ENCODE data around the gene THRA. TPM values are rescaled to one million over a fixed set of nuclear protein-coding genes. Genes with fewer than 3 reads are reported as not detected.

The THRA gene
- total and polyA plus RNA-seq, 9 of the 15 experiments (the other 6 are each of a cell fraction or from before 2014, with no cell fraction given), result 0.34 to 23.4 (median 12.7) TPM

GRCh38 chr17:40068917-40069750, 6.4 kb downstream of the THRA start (continued):
- TF ChIP-seq MIER1 (IDR thresholded peaks at IDR 0.05; ENCODE audit: low read depth) (peak; percentile 58), MXI1 (IDR thresholded peaks at IDR 0.05; ENCODE audit: low read depth, low read length) (peak; percentile 68; the same call in 1 of the 2 replicates), RBFOX2 (IDR thresholded peaks at IDR 0.05; ENCODE audit: low read depth, low read length) (peak; percentile 17; the same call in 1 of the 2 replicates), ARID1B (IDR thresholded peaks at IDR 0.05) (peak; percentile 53; the same call in 1 of the 2 replicates), ARHGAP35 (IDR thresholded peaks at IDR 0.05; ENCODE audit: partially characterized antibody) (peak; percentile 43), SMARCE1 (IDR thresholded peaks at IDR 0.05) (peak; percentile 74), SUPT5H (IDR thresholded peaks at IDR 0.05) (0 out of 2 replicates have a peak, but pooled peaks have one; percentile 19), PYGO2 (tag; IDR thresholded peaks at IDR 0.05) (no peak), SNAPC5 (CRISPR knock-in tag; IDR thresholded peaks at IDR 0.05) (no peak), RBM17 (IDR thresholded peaks at IDR 0.05; ENCODE audit: borderline replicate concordance, low read depth, low read length) (no peak), ZNF589 (CRISPR knock-in tag; IDR thresholded peaks at IDR 0.05; ENCODE audit: low read depth) (no peak), GATAD2A (IDR thresholded peaks at IDR 0.05) (peak; percentile 88; the same call in 1 of the 2 replicates), TBP (optimal IDR thresholded peaks at IDR 0.05; ENCODE audit: low read depth, low read length) (peak; percentile 17), NKRF (IDR thresholded peaks at IDR 0.05; ENCODE audit: borderline replicate concordance) (peak; percentile 88), TBL1XR1 (IDR thresholded peaks at IDR 0.05; ENCODE audit: low read length in 2 of 2) (no peak), ELF1 (tag; IDR thresholded peaks at IDR 0.05) (no peak), BRD9 (IDR thresholded peaks at IDR 0.05; ENCODE audit: low read depth, partially characterized antibody) (peak; percentile 70), ZNF740 (CRISPR knock-in tag; IDR thresholded peaks at IDR 0.05) (no peak), ZNF740 (tag; IDR thresholded peaks at IDR 0.05) (peak in 1 of 2 experiments; percentile 44; a peak in 1 of 4 replicates), POLR2A (conservative IDR thresholded peaks at IDR 0.05) (peak; percentile 43; the same call in 1 of the 2 replicates), VEZF1 (CRISPR knock-in tag; IDR thresholded peaks at IDR 0.05) (peak; percentile 86), LARP7 (IDR thresholded peaks at IDR 0.05) (peak; percentile 92; the same call in 1 of the 2 replicates), HLTF (IDR thresholded peaks at IDR 0.05) (peak; percentile 94), PPARD (CRISPR knock-in tag; IDR thresholded peaks at IDR 0.05) (no peak), MAFF (IDR thresholded peaks at IDR 0.05; ENCODE audit: low read length) (no peak), CREM (IDR thresholded peaks at IDR 0.05; ENCODE audit: low read depth) (peak; percentile 63), DACH1 (IDR thresholded peaks at IDR 0.05; ENCODE audit: partially characterized antibody) (peak; percentile 31)

Data from K562 (cell line).